Measurements from ENCODE around the gene MPP3.

MPP3 gene

DNA sequence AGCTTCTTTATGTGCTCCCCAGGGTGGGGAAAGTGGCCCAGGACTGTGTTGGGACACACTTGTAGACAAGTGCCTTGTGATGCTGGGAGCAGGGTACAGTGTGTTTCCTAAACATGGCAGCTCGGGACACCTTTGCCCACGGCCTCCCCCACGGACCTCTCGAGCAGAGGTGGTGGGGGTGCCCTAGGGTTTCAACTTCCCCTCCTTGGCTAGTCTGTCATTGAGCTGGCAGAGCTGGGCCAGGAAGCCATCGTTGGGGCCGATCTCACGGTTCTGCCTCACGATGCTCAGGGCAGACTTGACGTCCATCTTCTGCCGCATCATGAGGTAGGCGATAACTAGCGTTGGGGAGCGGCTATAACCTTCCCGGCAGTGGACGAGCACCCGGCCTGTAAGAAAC, 63.5 kb downstream of the MPP3 start:
- no peak for DNase-seq

DNA sequence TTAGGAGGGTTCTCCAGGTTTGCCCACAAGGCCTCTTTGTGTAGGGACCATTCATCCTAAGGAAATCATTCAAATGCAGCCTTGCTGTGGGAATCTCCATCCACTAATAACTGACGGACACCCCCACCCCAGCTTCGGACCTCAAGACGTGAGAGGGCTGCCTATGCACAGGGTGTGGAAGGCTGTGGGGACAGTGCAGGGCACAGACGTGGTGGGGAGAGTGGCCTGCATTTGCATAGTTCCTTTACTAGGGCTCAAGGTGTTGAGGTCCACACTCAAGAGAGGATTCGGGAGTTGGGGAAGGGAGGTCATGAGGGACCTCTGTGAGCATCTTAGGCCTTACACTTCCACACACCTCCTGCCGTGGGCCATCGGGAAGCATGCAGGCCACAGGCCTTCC, 64.0 kb downstream of the MPP3 start:
- no peak for DNase-seq

DNA sequence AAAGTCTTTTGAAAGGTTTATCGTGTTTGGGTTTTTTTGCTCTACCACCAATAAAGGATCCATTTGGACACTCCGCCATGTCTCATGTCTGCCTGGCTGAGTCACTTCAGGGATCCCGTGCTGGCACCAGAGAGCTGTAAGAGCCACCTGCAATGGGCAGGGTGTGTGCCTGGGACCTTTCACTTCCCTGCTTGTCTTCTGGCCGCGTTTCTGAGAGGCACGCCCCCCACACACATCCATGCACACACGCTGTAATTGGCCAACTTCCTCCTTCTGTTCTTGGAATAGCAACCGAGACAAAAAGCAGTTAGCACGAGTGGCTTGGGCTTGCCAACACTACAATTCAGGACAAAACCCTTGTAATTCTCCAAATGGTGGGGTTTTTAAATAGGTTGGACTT, 64.6 kb downstream of the MPP3 start:
- DNase-seq, result no peak

GRCh38 chr17:43767713-43768059, 65.3 kb downstream of the MPP3 start:
- no peak for DNase-seq

DNA sequence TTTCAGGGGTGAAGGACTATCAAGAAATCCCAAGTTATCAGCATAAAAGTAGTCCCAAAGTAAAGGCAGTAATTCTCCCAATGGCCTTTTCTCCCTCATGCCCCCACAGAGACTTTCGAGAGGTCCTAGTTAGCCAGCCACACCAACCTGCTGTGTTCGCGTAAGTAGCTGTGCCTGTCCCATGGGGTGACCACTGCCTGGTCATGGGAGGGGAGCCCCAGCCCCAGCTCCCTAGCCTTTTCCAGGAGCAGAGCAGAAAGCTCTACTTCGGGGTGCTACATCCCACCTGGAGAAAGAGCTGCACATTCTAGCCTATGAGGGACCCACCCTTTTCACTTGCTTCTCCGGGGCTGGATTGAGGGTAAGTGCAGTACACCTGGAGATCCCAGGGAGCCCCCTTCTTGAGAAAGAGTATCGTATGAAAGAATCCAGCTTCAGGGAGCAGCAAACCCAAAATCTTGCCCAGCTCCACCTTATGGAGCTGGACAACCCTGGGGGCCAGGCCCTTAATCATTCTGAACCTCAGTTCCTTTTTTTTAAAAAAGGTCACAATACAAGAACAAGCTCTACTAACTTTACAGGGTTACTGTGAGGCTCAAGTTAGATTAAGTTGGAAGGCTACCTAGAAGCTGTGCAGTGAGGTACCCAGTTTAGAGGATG, 65.8 kb downstream of the MPP3 start:
- DNase-seq, result no peak

DNA sequence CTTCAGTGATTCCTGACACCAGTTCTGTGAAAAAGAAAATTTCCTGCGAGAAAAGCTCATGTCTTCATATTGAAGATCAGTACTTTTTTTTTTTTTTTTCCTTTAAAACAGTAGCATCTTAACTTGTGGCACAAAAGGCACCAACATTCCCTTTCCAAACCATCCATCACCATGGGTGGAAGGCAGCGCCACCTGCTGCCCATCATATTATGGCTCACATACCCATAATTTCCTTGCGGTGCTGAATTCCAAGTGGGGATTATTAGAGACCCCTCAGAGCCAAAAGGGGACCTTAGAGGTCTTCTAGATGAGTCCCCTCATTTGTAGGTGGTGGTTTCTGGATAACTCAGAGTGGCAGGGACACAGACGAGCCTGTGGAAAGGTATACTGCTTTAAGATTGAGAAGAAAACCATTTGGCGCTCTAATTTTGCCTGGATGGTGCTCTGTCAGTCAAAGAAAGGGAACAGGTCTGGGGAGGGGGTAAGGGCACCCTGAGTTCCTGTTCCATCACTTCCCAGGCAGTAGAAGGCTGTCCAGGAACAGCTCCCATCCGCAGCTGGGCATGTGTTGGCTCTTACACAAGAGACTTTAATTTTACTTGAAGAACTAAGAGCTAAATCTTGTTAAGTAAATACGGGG, 66.4 kb downstream of the MPP3 start:
- no peak for DNase-seq

GRCh38 chr17:43760254-43760852, 72.6 kb downstream of the MPP3 start:
- peak; percentile 39 for DNase-seq

- no peak for DNase-seq
Observed at GRCh38 chr17:43759836-43760235, 73.1 kb downstream of the MPP3 start.

DNA sequence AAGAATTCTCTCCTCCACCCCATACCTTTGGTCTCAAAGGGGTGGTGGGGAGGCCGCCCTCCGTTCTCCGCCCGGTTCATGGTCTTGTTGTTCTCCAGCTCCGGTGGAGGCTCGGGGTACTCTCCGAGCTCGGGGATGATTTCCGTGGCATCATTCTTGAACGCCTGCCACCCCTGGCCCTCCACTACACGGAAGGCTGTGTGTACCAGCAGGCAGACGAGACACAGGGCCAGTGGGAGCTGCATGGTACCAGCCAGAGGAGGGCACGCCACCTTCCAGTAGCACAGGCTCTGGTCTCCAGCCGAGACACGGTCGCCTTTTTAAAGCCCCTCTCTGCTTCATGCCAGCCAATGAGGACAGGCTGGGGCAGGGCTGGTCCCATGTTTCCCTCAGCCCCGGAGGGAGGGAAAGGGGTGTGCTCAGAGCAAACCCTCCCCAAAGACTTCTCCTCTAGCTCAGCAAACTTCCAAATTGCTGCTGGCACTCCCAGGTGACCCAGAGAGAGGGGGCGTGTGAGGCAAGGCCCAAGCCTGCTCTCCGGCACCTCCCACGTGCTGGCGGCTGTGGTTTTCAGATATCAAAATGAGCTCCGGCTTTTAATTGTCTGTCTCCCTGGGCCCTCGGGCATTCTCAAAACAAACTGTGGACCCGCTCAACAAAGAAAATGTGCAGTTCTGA, 74.3 kb downstream of the MPP3 start, which contains the start of gene SOST:
SOST (minus strand) TSS at position 295 of the 678 bp plus-strand sequence; CDS start at position 245, 50 bp downstream.
- no peak for DNase-seq

GRCh38 chr17:43758086-43758485, 74.9 kb downstream of the MPP3 start:
- no peak for DNase-seq

DNA sequence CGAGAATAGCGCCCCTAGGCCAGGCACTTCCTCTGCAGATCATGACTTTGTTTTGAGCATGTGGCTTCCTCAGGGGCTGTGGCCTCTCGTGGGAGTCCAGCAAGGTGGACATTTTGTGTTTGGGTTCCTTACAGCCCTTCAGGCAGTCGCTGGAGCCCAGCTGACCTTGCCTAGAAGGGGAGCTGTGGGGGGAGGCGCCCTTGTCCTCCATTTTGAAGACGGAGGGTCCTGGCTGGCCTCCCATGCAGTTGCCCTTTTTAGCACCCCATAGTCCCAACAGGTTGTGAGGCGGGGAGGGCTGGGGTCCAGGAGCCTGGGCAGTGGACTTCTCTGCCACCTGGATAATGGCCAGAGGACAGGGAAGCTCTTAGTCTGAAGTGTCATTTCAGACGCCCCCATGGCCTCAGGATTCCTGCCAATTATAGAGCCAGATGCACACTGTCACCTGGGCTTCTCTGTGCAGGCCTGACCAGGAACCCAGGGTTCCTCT, 75.7 kb downstream of the MPP3 start:
- DNase-seq, result no peak

- DNase-seq, result no peak
Observed at GRCh38 chr17:43756201-43756600, 76.7 kb downstream of the MPP3 start.

DNA sequence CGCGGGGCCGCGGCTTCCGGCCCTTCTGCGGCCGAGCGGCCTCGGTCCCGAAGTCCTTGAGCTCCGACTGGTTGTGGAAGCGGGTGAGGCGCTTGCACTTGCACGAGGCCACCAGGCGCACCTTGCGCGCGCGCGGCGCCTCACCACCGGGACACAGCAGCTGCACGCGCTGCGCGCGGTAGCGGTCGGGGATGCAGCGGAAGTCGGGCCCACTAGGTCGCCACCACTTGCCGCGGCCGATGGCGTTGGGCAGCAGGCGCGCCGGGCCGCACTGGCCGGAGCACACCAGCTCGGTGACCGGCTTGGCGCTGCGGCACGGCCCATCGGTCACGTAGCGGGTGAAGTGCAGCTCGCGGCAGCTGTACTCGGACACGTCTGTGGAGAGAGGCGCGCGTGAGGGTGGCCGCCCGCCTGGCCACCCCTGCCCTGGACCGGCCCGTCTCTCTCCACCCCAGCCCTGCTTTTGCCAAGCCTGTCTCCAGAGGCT, 77.5 kb downstream of the MPP3 start:
- DNase-seq, result no peak

DNA sequence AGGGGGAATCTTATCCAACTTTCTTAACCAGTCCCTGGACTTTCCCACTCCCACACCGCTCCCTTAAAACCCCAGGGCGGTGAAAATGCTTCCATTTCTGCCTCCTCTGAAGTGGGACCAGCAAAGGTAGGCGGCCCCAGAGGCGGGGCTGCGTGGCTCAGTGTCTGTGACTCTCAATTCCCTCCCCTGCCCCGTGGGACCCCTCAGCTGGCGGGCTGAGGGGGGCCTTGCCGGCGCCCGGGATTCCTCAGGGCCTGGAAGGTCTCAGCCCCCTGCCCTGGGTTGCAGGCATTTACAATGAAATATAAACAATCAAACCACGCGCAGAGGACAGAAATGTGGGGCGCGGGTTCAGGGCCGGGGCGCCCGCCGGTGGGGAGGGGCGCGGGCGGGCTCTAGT, 78.0 kb downstream of the MPP3 start:
- DNase-seq, result no peak

GRCh38 chr17:43753493-43754129, 79.3 kb downstream of the MPP3 start:
- DNase-seq, result no peak

All from NCI-H524 treated with DMSO at 0.1 percent for 48 hours (cell line).